Heart right ventricle (tissue), 16 donors: ENCODE data around the gene IGSF3. TPM values are rescaled to one million over a fixed set of nuclear protein-coding genes. Genes with fewer than 3 reads are reported as not detected.

ENCODE experiments used
- ATAC-seq, 8 donors: fragments of 200-7000 bp; cut with Tn5 transposase; one replicate each; pipeline ENCODE4 v1.9.1; 2020; ENCODE audit warnings: mild to moderate bottlenecking in 8 of 8, moderate library complexity in 8 of 8, moderate number of reproducible peaks in 1 of 8
- DNase-seq, 2 donors: peaks; one replicate each; pipeline ENCODE4 v3.0.0-alpha.2; 2020
- H3K27ac ChIP-seq, 10 donors: fragments of 200-600 bp; sonication (generic) in 2 of 10; one replicate each; pipeline versions ENCODE4 v1.5.0 to v1.8.0; 2020 to 2022; ENCODE audit warnings: mild to moderate bottlenecking in 3 of 10
- H3K27me3 ChIP-seq, 7 donors: fragments of 200-600 bp; one replicate each; pipeline ENCODE4 v1.8.0; 2021 to 2022; ENCODE audit warnings: mild to moderate bottlenecking in 2 of 7
- H3K36me3 ChIP-seq, 9 donors: fragments of 200-600 bp; sonication (generic) in 1 of 9; one replicate each; pipeline versions ENCODE4 v1.5.0 to v1.8.0; 2020 to 2022; ENCODE audit warnings: mild to moderate bottlenecking in 2 of 9
- H3K4me1 ChIP-seq, 9 donors: fragments of 200-600 bp; sonication (generic) in 1 of 9; one replicate each; pipeline versions ENCODE4 v1.5.0 to v1.8.0; 2020 to 2022; ENCODE audit warnings: mild to moderate bottlenecking in 4 of 9
- H3K4me3 ChIP-seq, 10 donors: fragments of 200-600 bp; sonication (generic) in 2 of 10; one replicate each; pipeline versions ENCODE4 v1.5.0 to v1.8.0; 2020 to 2022; ENCODE audit warnings: mild to moderate bottlenecking in 7 of 10, moderate library complexity in 2 of 10
- H3K9me3 ChIP-seq, 11 donors: fragments of 200-600 bp in 10 of 11; sonication (generic) in 2 of 11; one replicate each; pipeline versions ENCODE4 v1.5.0 to v1.8.0; 2013 to 2022; ENCODE audit warnings: mild to moderate bottlenecking in 2 of 11, control low read depth in 1 of 11, moderate library complexity in 1 of 11
- WGBS, 2 donors: extraction: QIAGEN DNeasy Blood & Tissue Kit; methylation state at CpG; one replicate each; pipeline ENCODE4 v1.1.7; 2013; ENCODE audit warnings: inconsistent platforms in 1 of 2; 5-methylcytosine and 5-hydroxymethylcytosine counted together
- intact Hi-C, 10 donors: fragments of 100-400 bp; cut with DNase I; formaldehyde crosslinking; loops; one replicate each; pipeline versions ENCODE4 v1.11.1 to v1.14.2; 2022
- polyA plus RNA-seq, 2 donors: library from polyadenylated mRNA; stranded (reverse); fragments of 200-250 nt; gene quantifications; one replicate each; pipeline ENCODE4 v1.2.3, GENCODE V29; 2013
- total RNA-seq, 10 donors: library from RNA; stranded (reverse); fragmentation: NEBNext Ultra II Directional in 3 of 10; extraction: Animal tissue kit (Norgen Biotek cat#: 25700) in 3 of 10; gene quantifications; one replicate each; pipeline versions ENCODE4 v1.2.1 to v1.2.4, GENCODE V29; 2021 to 2023
- TF ChIP-seq, protein P1 (sequence below), 9 donors: fragments of 200-600 bp; sonication (generic) in 2 of 9; IDR thresholded peaks; one replicate each; pipeline versions ENCODE4 v1.5.0 to v1.8.0; 2021 to 2022; ENCODE audit warnings: antibody characterized with exemption in 9 of 9, mild to moderate bottlenecking in 5 of 9, moderate library complexity in 1 of 9
- donor health status: Arrhythmogenic right ventricular cardiomyopathy.
- donor health status: ischemic (EF 13 %, LVEDD 7.1; RV severe dilation, severe dysfunction).
- donor health status: healthy with polysubstance abuse.
- donor health status: DM: no; HTN: yes; CAD: no.
- donor health status: DM: no; HTN: no; CAD: no.
- donor health status: ischemic (EF 25% LVEDD 6.9; RV normal size, moderate dysfunction).
- donor health status: ischemic (EF 25% LVEDD 5.7; RV mildly dilated, moderate dysfunction).
- donor health status: healthy.
- donor health status: DM: yes; HTN: yes; CAD: no.
- donor health status: Ischemic cardiomyopathy.
- donor health status: ischemic (EF 35%, LVEDD 5.7; RV mildly dilated, moderate dysfunction).
- donor health status: nonischemic (EF 11% LVEDD 7.7; RV severe dilation, severe dysfunction).
- donor health status: DM: yes; HTN: yes; CAD: no.
- donor health status: PGD.
- donor health status: ischemic (EF 29% LVEDD 5.4; RV normal size, mild dysfunction).
- donor health status: nonischemic (EF 23%, LVEDD 6.1; RV moderate dilation, normal function).

Gene IGSF3
- total and polyA plus RNA-seq, 12 donors: 4.0 to 21.2 (median 12.8) TPM

DNA sequence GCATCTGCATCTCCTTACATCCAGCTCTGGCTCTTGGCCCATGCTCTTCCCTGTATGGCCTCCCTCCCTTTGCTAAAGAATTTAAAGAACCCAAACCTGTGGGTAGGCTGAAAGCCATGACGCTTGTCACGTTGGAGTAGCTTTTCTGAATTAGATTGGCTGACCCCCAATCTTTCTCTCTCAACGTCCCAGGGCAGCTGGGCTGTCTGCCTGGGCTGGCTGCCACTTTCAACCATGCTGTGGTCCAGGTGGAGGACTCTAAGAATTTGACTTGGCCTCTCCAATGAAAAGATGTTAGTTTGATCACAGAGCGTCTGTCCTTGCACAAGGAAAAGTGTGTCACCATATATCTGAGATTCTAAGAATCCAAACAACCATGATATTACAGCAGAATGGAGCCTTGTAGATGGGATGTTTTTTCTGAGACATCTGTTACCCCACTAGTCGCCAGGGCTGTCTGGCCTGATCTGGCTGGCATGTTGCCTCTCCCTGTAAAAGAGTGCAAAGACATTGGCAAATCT is 6.5 kb upstream of the IGSF3 start:
- H3K4me3 ChIP-seq: no peak overlapping the region
- H3K9me3 ChIP-seq: no peaks in the 10 kb centered on the region
- H3K4me1 ChIP-seq: peaks cover 0 to 4% (median 0%) of the 10 kb centered on the region in 9 donors
- DNase-seq: no peak
- H3K36me3 ChIP-seq: no peaks in the 10 kb centered on the region
- WGBS, 2 donors: 45 to 47% methylated on average over 5 of the region's 5 CpGs
- intact Hi-C loops: loop anchor here in 7 of 10 donors (5.0 to 10.0 kb wide), 4 partner anchors 92 to 102 kb away; partner anchors contain the start of gene CD58 (in 4 of the 7)
- no peak for ATAC-seq
- TF ChIP-seq, protein P1, sequence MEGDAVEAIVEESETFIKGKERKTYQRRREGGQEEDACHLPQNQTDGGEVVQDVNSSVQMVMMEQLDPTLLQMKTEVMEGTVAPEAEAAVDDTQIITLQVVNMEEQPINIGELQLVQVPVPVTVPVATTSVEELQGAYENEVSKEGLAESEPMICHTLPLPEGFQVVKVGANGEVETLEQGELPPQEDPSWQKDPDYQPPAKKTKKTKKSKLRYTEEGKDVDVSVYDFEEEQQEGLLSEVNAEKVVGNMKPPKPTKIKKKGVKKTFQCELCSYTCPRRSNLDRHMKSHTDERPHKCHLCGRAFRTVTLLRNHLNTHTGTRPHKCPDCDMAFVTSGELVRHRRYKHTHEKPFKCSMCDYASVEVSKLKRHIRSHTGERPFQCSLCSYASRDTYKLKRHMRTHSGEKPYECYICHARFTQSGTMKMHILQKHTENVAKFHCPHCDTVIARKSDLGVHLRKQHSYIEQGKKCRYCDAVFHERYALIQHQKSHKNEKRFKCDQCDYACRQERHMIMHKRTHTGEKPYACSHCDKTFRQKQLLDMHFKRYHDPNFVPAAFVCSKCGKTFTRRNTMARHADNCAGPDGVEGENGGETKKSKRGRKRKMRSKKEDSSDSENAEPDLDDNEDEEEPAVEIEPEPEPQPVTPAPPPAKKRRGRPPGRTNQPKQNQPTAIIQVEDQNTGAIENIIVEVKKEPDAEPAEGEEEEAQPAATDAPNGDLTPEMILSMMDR (IDR thresholded peaks at IDR 0.05): no peak
- no peak overlapping the region for H3K27ac ChIP-seq
- peaks cover 0 to 14% (median 4%) of the 10 kb centered on the region in 7 donors for H3K27me3 ChIP-seq

DNA sequence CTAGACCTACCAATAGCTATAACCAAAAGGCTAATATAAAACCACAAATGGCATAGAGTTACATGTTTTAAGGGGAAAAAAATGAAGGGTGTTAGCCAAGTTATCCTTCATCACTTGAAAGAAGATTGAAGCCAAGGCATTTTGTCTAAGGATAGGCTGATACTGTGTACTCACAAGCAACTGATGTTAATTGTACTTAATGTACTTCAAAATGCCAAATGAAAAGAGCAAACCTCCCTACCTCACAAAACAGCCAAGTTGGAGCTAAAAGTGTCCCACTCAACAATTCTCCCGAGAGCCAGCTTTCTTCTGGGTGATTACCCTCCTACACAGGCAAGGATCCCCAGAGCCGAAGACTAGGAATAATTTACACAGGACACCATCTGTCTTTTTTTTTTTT is 4.4 kb upstream of the IGSF3 start:
- H3K9me3 ChIP-seq: no peaks in the 10 kb centered on the region
- no peak overlapping the region for H3K4me3 ChIP-seq
- TF ChIP-seq, protein P1 (IDR thresholded peaks at IDR 0.05): no peak
- DNase-seq (no peak), ATAC-seq (peak in 2 of 8 donors; percentile 10 to 25)
- no peaks in the 10 kb centered on the region for H3K36me3 ChIP-seq
- WGBS, 2 donors: 60 to 73% methylated on average over 2 of the region's 2 CpGs
- H3K27me3 ChIP-seq: peaks cover 0 to 30% (median 0%) of the 10 kb centered on the region in 7 donors
- intact Hi-C loops: loop anchor here in 8 of 10 donors (2.0 to 10.0 kb wide), 5 partner anchors 90 to 103 kb away; partner anchors contain the start of gene CD58 (in 4 of the 8)
- peaks cover 0 to 13% (median 4%) of the 10 kb centered on the region in 9 donors for H3K4me1 ChIP-seq
- H3K27ac ChIP-seq: no peak overlapping the region

DNA sequence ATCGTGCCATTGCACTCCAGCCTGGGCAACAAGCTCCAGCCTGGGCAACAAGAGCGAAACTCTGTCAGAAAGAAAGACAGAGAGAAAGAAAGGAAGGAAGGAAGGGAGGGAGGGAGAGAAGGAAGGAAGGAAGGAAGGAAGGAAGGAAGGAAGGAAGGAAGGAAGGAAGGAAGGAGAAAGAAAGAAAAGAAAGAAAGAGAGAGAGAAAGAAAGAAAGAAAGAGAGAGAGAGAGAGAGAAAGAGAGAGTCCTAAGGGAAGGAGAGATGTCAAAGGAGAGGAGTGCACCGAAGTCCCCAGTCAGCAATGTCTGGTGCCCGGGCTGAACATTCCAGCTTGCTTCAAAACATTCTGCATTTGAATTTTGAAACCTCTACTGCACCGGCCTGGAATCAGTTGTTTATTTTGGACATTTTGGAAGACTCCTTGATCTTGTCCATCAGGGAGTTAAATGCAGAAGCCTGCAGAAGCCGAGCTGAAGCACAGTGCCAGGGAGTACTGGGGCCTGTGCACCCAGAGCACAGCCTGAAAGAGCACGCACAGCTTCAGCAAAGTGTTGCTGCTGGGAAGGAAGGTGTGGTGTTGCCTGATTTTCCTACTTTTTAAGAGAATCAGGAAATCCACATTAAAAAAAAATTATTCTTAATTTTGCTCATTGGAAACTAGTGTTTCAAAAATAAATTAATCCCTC is 3.7 kb upstream of the IGSF3 start:
- peaks cover 0 to 20% (median 10%) of the 10 kb centered on the region in 9 donors for H3K4me1 ChIP-seq
- peak overlapping the region in 2 of 10 donors; percentile 10 to 27 for H3K27ac ChIP-seq
- no peaks in the 10 kb centered on the region for H3K36me3 ChIP-seq
- intact Hi-C loops: loop anchor here in 7 of 10 donors (5.0 to 10.0 kb wide), 4 partner anchors 89 to 99 kb away; partner anchors contain the start of gene CD58 (in 4 of the 7)
- no peak overlapping the region for H3K4me3 ChIP-seq
- no peak for DNase-seq
- ATAC-seq: no peak
- peaks cover 0 to 37% (median 0%) of the 10 kb centered on the region in 7 donors for H3K27me3 ChIP-seq
- TF ChIP-seq, protein P1 (IDR thresholded peaks at IDR 0.05): no peak
- WGBS, 2 donors: 60 to 70% methylated on average over 7 of the region's 7 CpGs
- no peaks in the 10 kb centered on the region for H3K9me3 ChIP-seq

DNA sequence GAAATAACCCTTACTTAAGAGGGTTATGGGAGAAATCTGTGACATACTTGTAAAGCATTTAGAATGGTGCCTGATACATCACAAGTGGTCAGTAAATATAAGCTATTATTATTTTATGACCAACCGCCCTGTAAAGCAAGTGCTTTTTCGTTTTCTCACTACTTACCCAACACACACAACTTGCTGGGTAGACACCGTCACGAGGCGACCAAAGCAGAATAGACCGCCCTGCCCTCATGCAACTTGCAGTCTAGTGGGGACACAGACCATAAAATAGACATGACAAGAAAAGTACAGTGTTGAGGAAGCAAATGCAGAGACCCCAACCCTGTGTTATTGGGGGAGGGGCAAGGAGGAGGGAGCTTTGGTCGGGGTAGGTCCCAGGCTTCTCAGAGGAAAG is 744 bp upstream of the IGSF3 start:
- intact Hi-C loops: loop anchor here in 2 of 10 donors (5.0 kb wide), 2 partner anchors 91 to 96 kb away; partner anchors contain the start of gene CD58 (in 1 of the 2)
- H3K27me3 ChIP-seq: peaks cover 0 to 57% (median 0%) of the 10 kb centered on the region in 7 donors
- no peak for ATAC-seq
- TF ChIP-seq, protein P1 (IDR thresholded peaks at IDR 0.05): no peak
- no peak for DNase-seq
- no peaks in the 10 kb centered on the region for H3K9me3 ChIP-seq
- H3K4me1 ChIP-seq: peaks cover 0 to 21% (median 14%) of the 10 kb centered on the region in 9 donors
- peak overlapping the region in 4 of 10 donors; percentile 26 to 65 (median 42) for H3K27ac ChIP-seq
- H3K36me3 ChIP-seq: no peaks in the 10 kb centered on the region
- H3K4me3 ChIP-seq: peak overlapping the region in 4 of 10 donors; percentile 60 to 87 (median 74)
- WGBS, 2 donors: 89 to 92% methylated on average over 7 of the region's 7 CpGs
